H9 (cell line): ENCODE measurements around the gene ITPR1. TPM values are rescaled to one million over a fixed set of nuclear protein-coding genes. Genes with fewer than 3 reads are reported as not detected.

Experiments
- DNase-seq: peaks from one replicate; pipeline ENCODE4 v3.0.0-alpha.2; 2017
- H2AFZ ChIP-seq: one replicate; pipeline ENCODE4 v1.6.1; 2013; ENCODE audit warnings: mild to moderate bottlenecking, low read length, control low read depth, moderate library complexity
- H2AK5ac ChIP-seq: 2 replicates; pipeline ENCODE4 v1.6.1; 2013; ENCODE audit warnings: low read length, control low read depth, mixed read lengths; ENCODE audit not compliant: insufficient read length
- H2BK120ac ChIP-seq: one replicate; pipeline ENCODE4 v1.6.1; 2013; ENCODE audit warnings: low read depth, mild to moderate bottlenecking, low read length, control low read depth, inconsistent platforms; ENCODE audit not compliant: poor library complexity, severe bottlenecking
- H2BK12ac ChIP-seq: 2 replicates; pipeline ENCODE4 v1.6.1; 2013; ENCODE audit warnings: low read length, control low read depth, mixed read lengths, low read depth; ENCODE audit not compliant: insufficient read length
- H2BK15ac ChIP-seq: 2 replicates; pipeline ENCODE4 v1.6.1; 2013; ENCODE audit warnings: low read depth, low read length, control low read depth
- H2BK20ac ChIP-seq: one replicate; pipeline ENCODE4 v1.6.1; 2013; ENCODE audit warnings: low read depth, mild to moderate bottlenecking, low read length, control low read depth, inconsistent platforms; ENCODE audit not compliant: poor library complexity, severe bottlenecking
- H2BK5ac ChIP-seq: 2 replicates; pipeline ENCODE4 v1.6.1; 2013; ENCODE audit warnings: low read length, control low read depth, mixed read lengths; ENCODE audit not compliant: insufficient read length
- H3K14ac ChIP-seq: 2 replicates; pipeline ENCODE4 v1.6.1; 2013; ENCODE audit warnings: low read length, control low read depth; ENCODE audit not compliant: insufficient read depth
- H3K18ac ChIP-seq: 2 replicates; pipeline ENCODE4 v1.6.1; 2013; ENCODE audit warnings: low read depth, mild to moderate bottlenecking, mixed read lengths, low read length, control low read depth; ENCODE audit not compliant: insufficient read length
- H3K23ac ChIP-seq: 2 replicates; pipeline ENCODE4 v1.6.1; 2013; ENCODE audit warnings: low read length, control low read depth, mixed read lengths, low read depth; ENCODE audit not compliant: insufficient read length
- H3K23me2 ChIP-seq: 2 replicates; pipeline ENCODE4 v1.6.1; 2013; ENCODE audit warnings: low read depth, mild to moderate bottlenecking, mixed read lengths, low read length, control low read depth; ENCODE audit not compliant: insufficient read length, poor library complexity, severe bottlenecking
- H3K27ac ChIP-seq: 2 replicates; pipeline ENCODE4 v1.5.1; 2013; ENCODE audit warnings: low read length, control low read depth, mixed read lengths, low read depth; ENCODE audit not compliant: insufficient read length
- H3K27me3 ChIP-seq: 2 replicates; pipeline ENCODE4 v1.6.1; 2013; ENCODE audit warnings: low read length, control low read depth, inconsistent platforms; ENCODE audit not compliant: insufficient read depth
- H3K4ac ChIP-seq: 2 replicates; pipeline ENCODE4 v1.6.1; 2013; ENCODE audit warnings: low read depth, mild to moderate bottlenecking, control low read depth, inconsistent platforms, low read length, moderate library complexity
- H3K4me1 ChIP-seq: 2 replicates; pipeline ENCODE4 v1.6.1; 2013; ENCODE audit warnings: low read length, control low read depth, inconsistent platforms; ENCODE audit not compliant: insufficient read depth
- H3K4me2 ChIP-seq: 2 replicates; pipeline ENCODE4 v1.6.1; 2013; ENCODE audit warnings: low read length, control low read depth, mixed read lengths; ENCODE audit not compliant: insufficient read length, insufficient read depth
- H3K56ac ChIP-seq: 2 replicates; pipeline ENCODE4 v1.6.1; 2013; ENCODE audit warnings: low read depth, mild to moderate bottlenecking, mixed read lengths, low read length, control low read depth; ENCODE audit not compliant: insufficient read length
- H3K79me1 ChIP-seq: 2 replicates; pipeline ENCODE4 v1.6.1; 2013; ENCODE audit warnings: low read depth, mild to moderate bottlenecking, moderate library complexity, low read length, control low read depth, inconsistent platforms; ENCODE audit not compliant: insufficient read depth, poor library complexity, severe bottlenecking
- H3K79me2 ChIP-seq: 2 replicates; pipeline ENCODE4 v1.6.1; 2013; ENCODE audit warnings: low read length, control low read depth, inconsistent platforms; ENCODE audit not compliant: insufficient read depth
- H3K9ac ChIP-seq: 2 replicates; pipeline ENCODE4 v1.6.1; 2013; ENCODE audit warnings: low read length, control low read depth, mixed read lengths; ENCODE audit not compliant: insufficient read length; ENCODE audit errors: extremely low read depth
- H3K9me3 ChIP-seq: one replicate; pipeline ENCODE4 v1.6.1; 2013; ENCODE audit warnings: low read depth, low read length, inconsistent platforms; ENCODE audit not compliant: control insufficient read depth
- H3T11ph ChIP-seq: one replicate; pipeline ENCODE4 v1.6.1; 2013; ENCODE audit warnings: mild to moderate bottlenecking, low read length, control low read depth, inconsistent platforms
- H4K20me1 ChIP-seq: one replicate; pipeline ENCODE4 v1.6.1; 2013; ENCODE audit not compliant: control insufficient read depth, insufficient read length, insufficient read depth
- H4K5ac ChIP-seq: 2 replicates; pipeline ENCODE4 v1.6.1; 2013; ENCODE audit warnings: low read depth, mild to moderate bottlenecking, mixed read lengths, low read length, control low read depth; ENCODE audit not compliant: insufficient read length
- H4K8ac ChIP-seq: replicated peaks from 2 replicates; pipeline ENCODE4 v1.6.1; 2013; ENCODE audit warnings: low read length, control low read depth, mixed read lengths, low read depth; ENCODE audit not compliant: insufficient read length
- H4K91ac ChIP-seq: 2 replicates; pipeline ENCODE4 v1.6.1; 2013; ENCODE audit warnings: low read depth, mild to moderate bottlenecking, moderate library complexity, mixed read lengths, low read length, control low read depth; ENCODE audit not compliant: insufficient read length
- H3K27ac Mint-ChIP-seq, 3 experiments: 2 replicates in 2 of 3; 3 replicates in 1 of 3; pipeline ENCODE4 v1.8.0; 2020 to 2021; ENCODE audit warnings: mixed read lengths in 3 of 3, mild to moderate bottlenecking in 1 of 3, moderate library complexity in 1 of 3
- H3K27me3 Mint-ChIP-seq: 2 replicates; pipeline ENCODE4 v1.8.0; 2021; ENCODE audit warnings: low read depth, mild to moderate bottlenecking, moderate library complexity, mixed read lengths
- H3K36me3 Mint-ChIP-seq, 3 experiments: 2 replicates in 2 of 3; 3 replicates in 1 of 3; pipeline ENCODE4 v1.8.0; 2020 to 2021; ENCODE audit warnings: low read depth in 3 of 3, mixed read lengths in 3 of 3; ENCODE audit not compliant: insufficient read depth in 1 of 3
- H3K4me1 Mint-ChIP-seq, 2 experiments: 2 replicates each; pipeline ENCODE4 v1.8.0; 2020; ENCODE audit warnings: mixed read lengths in 2 of 2
- H3K4me3 Mint-ChIP-seq, 2 experiments: 2 replicates in 1 of 2; 3 replicates in 1 of 2; pipeline ENCODE4 v1.8.0; 2020 to 2021; ENCODE audit warnings: mild to moderate bottlenecking in 2 of 2, mixed read lengths in 2 of 2, moderate library complexity in 1 of 2
- H3K9me3 Mint-ChIP-seq, 2 experiments: 2 replicates in 1 of 2; 3 replicates in 1 of 2; pipeline ENCODE4 v1.8.0; 2020; ENCODE audit warnings: mild to moderate bottlenecking in 2 of 2, mixed read lengths in 2 of 2, moderate library complexity in 1 of 2
- WGBS: extraction: QIAGEN DNeasy Blood & Tissue Kit; methylation state at CpG from one replicate; pipeline ENCODE4 v1.1.7; 2013; ENCODE audit warnings: missing lambda C conversion rate, low lambda C conversion rate, mixed read lengths; ENCODE audit not compliant: insufficient read length; ENCODE audit errors: extremely low coverage; 5-methylcytosine and 5-hydroxymethylcytosine counted together
- total RNA-seq: library from RNA; stranded (reverse); gene quantifications from 2 replicates; pipeline ENCODE4 v1.2.1, GENCODE V29; 2021
- TF ChIP-seq, protein P1 (sequence below): fragments of 200-600 bp; sonication (generic); conservative IDR thresholded peaks from 3 replicates; pipeline ENCODE4 v1.8.0; 2021; ENCODE audit warnings: antibody characterized with exemption, mild to moderate bottlenecking

Gene ITPR1
- total RNA-seq, 1 experiment from 2014 or later: 4.2 TPM

DNA sequence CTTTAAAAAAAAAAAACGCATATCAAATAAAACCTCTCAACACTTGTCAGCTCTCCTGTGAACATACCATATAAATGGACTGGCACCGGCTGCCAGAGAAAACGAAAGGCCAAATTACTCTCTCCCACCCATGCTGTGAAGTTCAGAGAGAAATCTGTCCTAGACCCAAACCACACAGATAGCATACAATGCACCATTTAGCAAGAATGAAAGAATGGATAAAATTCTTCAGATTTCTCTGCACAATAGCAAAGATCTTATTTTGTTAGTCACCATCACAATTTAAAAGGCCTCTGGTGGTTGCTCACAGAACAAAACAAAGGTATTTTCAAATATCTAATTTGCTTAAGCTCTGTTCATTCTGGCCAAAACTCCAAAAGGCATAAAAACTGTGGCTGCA, 392.2 kb downstream of the ITPR1 start:
- no peak overlapping the region for H3K9ac ChIP-seq
- H3K27ac ChIP-seq: no peak overlapping the region
- H2BK15ac ChIP-seq: no peak overlapping the region
- no peak overlapping the region for H3K4me2 ChIP-seq
- TF ChIP-seq, protein P1, sequence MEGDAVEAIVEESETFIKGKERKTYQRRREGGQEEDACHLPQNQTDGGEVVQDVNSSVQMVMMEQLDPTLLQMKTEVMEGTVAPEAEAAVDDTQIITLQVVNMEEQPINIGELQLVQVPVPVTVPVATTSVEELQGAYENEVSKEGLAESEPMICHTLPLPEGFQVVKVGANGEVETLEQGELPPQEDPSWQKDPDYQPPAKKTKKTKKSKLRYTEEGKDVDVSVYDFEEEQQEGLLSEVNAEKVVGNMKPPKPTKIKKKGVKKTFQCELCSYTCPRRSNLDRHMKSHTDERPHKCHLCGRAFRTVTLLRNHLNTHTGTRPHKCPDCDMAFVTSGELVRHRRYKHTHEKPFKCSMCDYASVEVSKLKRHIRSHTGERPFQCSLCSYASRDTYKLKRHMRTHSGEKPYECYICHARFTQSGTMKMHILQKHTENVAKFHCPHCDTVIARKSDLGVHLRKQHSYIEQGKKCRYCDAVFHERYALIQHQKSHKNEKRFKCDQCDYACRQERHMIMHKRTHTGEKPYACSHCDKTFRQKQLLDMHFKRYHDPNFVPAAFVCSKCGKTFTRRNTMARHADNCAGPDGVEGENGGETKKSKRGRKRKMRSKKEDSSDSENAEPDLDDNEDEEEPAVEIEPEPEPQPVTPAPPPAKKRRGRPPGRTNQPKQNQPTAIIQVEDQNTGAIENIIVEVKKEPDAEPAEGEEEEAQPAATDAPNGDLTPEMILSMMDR: no peak
- no peak overlapping the region for H2BK120ac ChIP-seq
- H3K23ac ChIP-seq: no peak overlapping the region
- H3K27me3 ChIP-seq: no peaks in the 10 kb centered on the region
- no peak overlapping the region for H4K5ac ChIP-seq
- WGBS: no CpG with 5 or more reads among the region's 3 CpGs
- H3K79me1 ChIP-seq: no peaks in the 10 kb centered on the region
- no peak overlapping the region for H3K18ac ChIP-seq
- no peak overlapping the region for H2BK5ac ChIP-seq
- H3K9me3 ChIP-seq: no peaks in the 10 kb centered on the region
- no peak overlapping the region for H2BK20ac ChIP-seq
- no peak overlapping the region for H4K91ac ChIP-seq
- H3K4me1 ChIP-seq: no peaks in the 10 kb centered on the region
- H4K8ac ChIP-seq: no peak overlapping the region
- DNase-seq: no peak
- H3K23me2 ChIP-seq: no peaks in the 10 kb centered on the region
- H3K36me3 Mint-ChIP-seq: no peaks in the 10 kb centered on the region
- H3T11ph ChIP-seq: no peak overlapping the region
- H4K20me1 ChIP-seq: no peaks in the 10 kb centered on the region
- H2AFZ ChIP-seq: no peak overlapping the region
- no peak overlapping the region for H3K56ac ChIP-seq
- H2AK5ac ChIP-seq: no peak overlapping the region
- H3K4me3 Mint-ChIP-seq: no peak overlapping the region
- no peak overlapping the region for H3K4ac ChIP-seq
- no peak overlapping the region; a peak in 1 of 7 replicates for H3K27ac Mint-ChIP-seq
- H3K27me3 Mint-ChIP-seq: no peaks in the 10 kb centered on the region; the same call in none of the 2 replicates
- no peak overlapping the region for H3K14ac ChIP-seq
- H3K9me3 Mint-ChIP-seq: no peaks in the 10 kb centered on the region
- H3K79me2 ChIP-seq: no peaks in the 10 kb centered on the region
- peaks cover 2% of the 10 kb centered on the region in 2 experiments; a peak in 1 of 4 replicates for H3K4me1 Mint-ChIP-seq
- no peak overlapping the region for H2BK12ac ChIP-seq
